Muscle layer of colon (tissue), 2 donors: Measurements from ENCODE around the gene SNX9.
A peak's percentile ranks its signal among the peaks of the same experiment; 100 is the strongest.

ENCODE experiments used
- H3K27ac ChIP-seq: one replicate; pipeline ENCODE4 v1.7.0; 2013; ENCODE audit warnings: low read depth, mild to moderate bottlenecking, low read length, moderate library complexity
- H3K27me3 ChIP-seq, 2 donors: one replicate each; pipeline ENCODE4 v1.7.0; 2013; ENCODE audit warnings: low read length in 2 of 2, mild to moderate bottlenecking in 2 of 2; ENCODE audit not compliant: insufficient read depth in 2 of 2, control insufficient read depth in 1 of 2
- H3K36me3 ChIP-seq: one replicate; pipeline ENCODE4 v1.7.0; 2013; ENCODE audit warnings: mild to moderate bottlenecking, low read length; ENCODE audit not compliant: insufficient read depth
- H3K4me1 ChIP-seq: one replicate; pipeline ENCODE4 v1.7.0; 2013; ENCODE audit warnings: mild to moderate bottlenecking, low read length; ENCODE audit not compliant: insufficient read depth
- H3K4me3 ChIP-seq, 2 donors: one replicate each; pipeline ENCODE4 v1.7.0; 2013; ENCODE audit warnings: low read length in 2 of 2, low read depth in 1 of 2, mild to moderate bottlenecking in 1 of 2, moderate library complexity in 1 of 2
- H3K9ac ChIP-seq: one replicate; pipeline ENCODE4 v1.7.0; 2013; ENCODE audit warnings: low read length
- H3K9me3 ChIP-seq: one replicate; pipeline ENCODE4 v1.7.0; 2013; ENCODE audit warnings: mild to moderate bottlenecking, low read length
- donor health status: abdominal sarcoma.
- donor health status: Adenocarcinoma of cecum.

SNX9 gene

GRCh38 chr6:157806131-157806855 lies 16.8 kb upstream of the SNX9 start:
- Histone ChIP-seq H3K27me3 (no peaks in the 10 kb centered on the region), H3K4me1 (no peaks in the 10 kb centered on the region), H3K4me3 (no peak overlapping the region), H3K27ac (no peak overlapping the region), H3K36me3 (no peaks in the 10 kb centered on the region), H3K9ac (no peak overlapping the region), H3K9me3 (no peaks in the 10 kb centered on the region)

- H3K27ac ChIP-seq, result no peak overlapping the region
- H3K9me3 ChIP-seq, result no peaks in the 10 kb centered on the region
- H3K27me3 ChIP-seq, result no peaks in the 10 kb centered on the region
- H3K9ac ChIP-seq, result no peak overlapping the region
- H3K36me3 ChIP-seq, result no peaks in the 10 kb centered on the region
- H3K4me1 ChIP-seq, result no peaks in the 10 kb centered on the region
- no peak overlapping the region for H3K4me3 ChIP-seq
Observed at GRCh38 chr6:157806856-157807215, 16.2 kb upstream of the SNX9 start.

- Histone ChIP-seq H3K27me3 (no peaks in the 10 kb centered on the region), H3K27ac (no peak overlapping the region), H3K4me3 (no peak overlapping the region), H3K4me1 (peaks cover 8% of the 10 kb centered on the region), H3K9me3 (no peaks in the 10 kb centered on the region), H3K9ac (no peak overlapping the region), H3K36me3 (no peaks in the 10 kb centered on the region)
Observed at GRCh38 chr6:157808405-157808950, 14.6 kb upstream of the SNX9 start.

GRCh38 chr6:157809613-157810012 lies 13.4 kb upstream of the SNX9 start:
- Histone ChIP-seq H3K9me3 (no peaks in the 10 kb centered on the region), H3K27me3 (no peaks in the 10 kb centered on the region), H3K27ac (no peak overlapping the region), H3K4me1 (peaks cover 8% of the 10 kb centered on the region), H3K36me3 (no peaks in the 10 kb centered on the region), H3K4me3 (no peak overlapping the region), H3K9ac (no peak overlapping the region)

GRCh38 chr6:157811137-157811475 lies 11.9 kb upstream of the SNX9 start:
- H3K4me1 ChIP-seq, result peaks cover 8% of the 10 kb centered on the region
- H3K9ac ChIP-seq, result no peak overlapping the region
- H3K36me3 ChIP-seq, result no peaks in the 10 kb centered on the region
- no peaks in the 10 kb centered on the region for H3K27me3 ChIP-seq
- no peaks in the 10 kb centered on the region for H3K9me3 ChIP-seq
- H3K4me3 ChIP-seq, result no peak overlapping the region
- no peak overlapping the region for H3K27ac ChIP-seq

GRCh38 chr6:157811476-157812173 lies 11.4 kb upstream of the SNX9 start:
- Histone ChIP-seq H3K9ac (no peak overlapping the region), H3K4me1 (peaks cover 8% of the 10 kb centered on the region), H3K27ac (no peak overlapping the region), H3K4me3 (no peak overlapping the region), H3K9me3 (no peaks in the 10 kb centered on the region), H3K36me3 (no peaks in the 10 kb centered on the region), H3K27me3 (no peaks in the 10 kb centered on the region)

- Histone ChIP-seq H3K4me1 (peaks cover 8% of the 10 kb centered on the region), H3K36me3 (no peaks in the 10 kb centered on the region), H3K27me3 (no peaks in the 10 kb centered on the region), H3K27ac (no peak overlapping the region), H3K9ac (no peak overlapping the region), H3K9me3 (no peaks in the 10 kb centered on the region), H3K4me3 (no peak overlapping the region)
Observed at GRCh38 chr6:157812425-157813171, 10.4 kb upstream of the SNX9 start.

- Histone ChIP-seq H3K4me3 (no peak overlapping the region), H3K36me3 (no peaks in the 10 kb centered on the region), H3K9me3 (no peaks in the 10 kb centered on the region), H3K27me3 (no peaks in the 10 kb centered on the region), H3K9ac (no peak overlapping the region), H3K4me1 (peaks cover 8% of the 10 kb centered on the region), H3K27ac (peak overlapping the region; percentile 10)
Observed at GRCh38 chr6:157813191-157813590, 9.9 kb upstream of the SNX9 start.

- H3K27me3 ChIP-seq, result no peaks in the 10 kb centered on the region
- no peak overlapping the region for H3K9ac ChIP-seq
- peaks cover 8% of the 10 kb centered on the region for H3K4me1 ChIP-seq
- peak overlapping the region; percentile 39 for H3K27ac ChIP-seq
- H3K4me3 ChIP-seq, result no peak overlapping the region
- no peaks in the 10 kb centered on the region for H3K36me3 ChIP-seq
- no peaks in the 10 kb centered on the region for H3K9me3 ChIP-seq
Observed at GRCh38 chr6:157813750-157814455, 9.1 kb upstream of the SNX9 start.

- no peak overlapping the region for H3K4me3 ChIP-seq
- H3K27me3 ChIP-seq, result no peaks in the 10 kb centered on the region
- H3K9ac ChIP-seq, result no peak overlapping the region
- peaks cover 8% of the 10 kb centered on the region for H3K4me1 ChIP-seq
- H3K9me3 ChIP-seq, result no peaks in the 10 kb centered on the region
- no peaks in the 10 kb centered on the region for H3K36me3 ChIP-seq
- no peak overlapping the region for H3K27ac ChIP-seq
Observed at GRCh38 chr6:157814883-157815282, 8.2 kb upstream of the SNX9 start.
